B cell (primary cell): ENCODE results near the gene C6orf89. TPM values are rescaled to one million over a fixed set of nuclear protein-coding genes. Genes with fewer than 3 reads are reported as not detected.

ENCODE experiments used
- ATAC-seq: fragments of 200-7000 bp; cut with Tn5 transposase; one replicate; pipeline ENCODE4 v1.10.0; 2021; ENCODE audit warnings: low read depth, mild to moderate bottlenecking, moderate number of reproducible peaks, moderate library complexity
- CTCF ChIA-PET: fragments of 350-600 bp; sonication (Branson Sonifier 250); formaldehyde crosslinking; loops from one replicate; lab custom pipeline; 2021; ENCODE audit warnings: antibody characterized with exemption, inconsistent platforms; lab: Charles Lee
- POLR2A ChIA-PET: fragments of 350-600 bp; sonication (Branson Sonifier 250); formaldehyde crosslinking; loops from one replicate; lab custom pipeline; 2021; ENCODE audit warnings: antibody characterized with exemption; lab: Charles Lee
- DNase-seq: peaks from one replicate; pipeline ENCODE4 v3.0.0; 2013
- H2AFZ ChIP-seq: 2 replicates; pipeline ENCODE4 v1.6.1; 2012; ENCODE audit warnings: mild to moderate bottlenecking, low read depth, low read length; ENCODE audit not compliant: insufficient read depth, poor library complexity, severe bottlenecking
- H3K27ac ChIP-seq, 2 donors: 1 replicate in 1 of 2; 2 replicates in 1 of 2; pipeline ENCODE4 v1.5.1; 2012 to 2013; ENCODE audit warnings: low read length in 2 of 2, mild to moderate bottlenecking in 2 of 2, moderate library complexity in 1 of 2
- H3K27me3 ChIP-seq, 4 experiments: fragments of 200-600 bp in 1 of 4; sonication (generic) in 1 of 4; replicated peaks in 1 of 4; 1 replicate in 2 of 4; 2 replicates in 2 of 4; pipeline versions ENCODE4 v1.6.1 to v1.7.0; 2013 to 2016; ENCODE audit warnings: low read length in 3 of 4, mild to moderate bottlenecking in 2 of 4, mixed read lengths in 1 of 4, moderate library complexity in 1 of 4; ENCODE audit not compliant: insufficient read depth in 4 of 4, control insufficient read depth in 3 of 4; ENCODE audit errors: control extremely low read depth in 1 of 4
- H3K36me3 ChIP-seq, 2 experiments: replicated peaks in 1 of 2; 1 replicate in 1 of 2; 2 replicates in 1 of 2; pipeline versions ENCODE4 v1.6.1 to v1.7.1; 2013; ENCODE audit warnings: low read length in 1 of 2; ENCODE audit not compliant: insufficient read depth in 2 of 2, control insufficient read depth in 1 of 2; ENCODE audit errors: control extremely low read depth in 1 of 2, extremely low read depth in 1 of 2
- H3K4me1 ChIP-seq, 2 donors: fragments of 200-600 bp in 1 of 2; sonication (generic) in 1 of 2; 1 replicate in 1 of 2; 2 replicates in 1 of 2; pipeline versions ENCODE4 v1.5.1 to v1.6.1; 2013 to 2017; ENCODE audit warnings: low read length in 2 of 2; ENCODE audit not compliant: control insufficient read depth in 2 of 2, insufficient read depth in 2 of 2
- H3K4me2 ChIP-seq: replicated peaks from 2 replicates; pipeline ENCODE3; 2012; ENCODE audit warnings: mild to moderate bottlenecking, low read depth, low read length; ENCODE audit not compliant: poor library complexity, severe bottlenecking
- H3K4me3 ChIP-seq, 5 experiments: fragments of 200-600 bp in 1 of 5; sonication (generic) in 1 of 5; 1 replicate in 3 of 5; 2 replicates in 2 of 5; pipeline versions ENCODE4 v1.5.1 to v1.7.0; 2011 to 2016; ENCODE audit warnings: low read length in 4 of 5, mild to moderate bottlenecking in 4 of 5, low read depth in 2 of 5, control low read depth in 1 of 5, moderate library complexity in 1 of 5; ENCODE audit not compliant: insufficient read depth in 1 of 5; ENCODE audit errors: control extremely low read depth in 1 of 5, extremely low read depth in 1 of 5
- H3K79me2 ChIP-seq: fragments of 200-600 bp; sonication (generic); one replicate; pipeline ENCODE4 v1.6.0; 2016; ENCODE audit warnings: low read length; ENCODE audit not compliant: control insufficient read depth, insufficient read depth
- H3K9ac ChIP-seq: fragments of 200-600 bp; sonication (generic); 2 replicates; pipeline ENCODE4 v1.6.1; 2017; ENCODE audit warnings: mild to moderate bottlenecking, low read length, moderate library complexity
- H3K9me3 ChIP-seq, 3 donors: one replicate each; pipeline versions ENCODE4 v1.6.1 to v1.7.1; 2013; ENCODE audit warnings: low read length in 2 of 3; ENCODE audit not compliant: control insufficient read depth in 2 of 3, insufficient read depth in 1 of 3; ENCODE audit errors: control extremely low read depth in 1 of 3
- H4K20me1 ChIP-seq: 2 replicates; pipeline ENCODE4 v1.6.0; 2012; ENCODE audit warnings: mild to moderate bottlenecking, low read length; ENCODE audit not compliant: insufficient read depth, control insufficient read depth, poor library complexity, severe bottlenecking
- H3K27ac Mint-ChIP-seq: one replicate; pipeline ENCODE4 v1.8.0; 2021; ENCODE audit warnings: mixed read lengths
- H3K27me3 Mint-ChIP-seq: one replicate; pipeline ENCODE4 v1.8.0; 2021; ENCODE audit warnings: mixed read lengths
- H3K4me1 Mint-ChIP-seq: one replicate; pipeline ENCODE4 v1.8.0; 2021; ENCODE audit warnings: mixed read lengths
- H3K4me3 Mint-ChIP-seq: one replicate; pipeline ENCODE4 v1.8.0; 2021; ENCODE audit warnings: mixed read lengths
- H3K9me3 Mint-ChIP-seq: one replicate; pipeline ENCODE4 v1.8.0; 2022; ENCODE audit warnings: mixed read lengths; ENCODE audit not compliant: insufficient read depth
- EZH2 ChIP-seq: IDR thresholded peaks from 2 replicates; pipeline ENCODE4 v1.6.1; 2012; ENCODE audit warnings: borderline replicate concordance, low read depth, mild to moderate bottlenecking, moderate library complexity, low read length; ENCODE audit not compliant: insufficient read depth, poor library complexity, severe bottlenecking
- WGBS: methylation state at CpG from one replicate; pipeline ENCODE4 v1.1.5; 2013; ENCODE audit warnings: missing lambda C conversion rate; ENCODE audit not compliant: insufficient coverage; 5-methylcytosine and 5-hydroxymethylcytosine counted together
- intact Hi-C: fragments of 100-400 bp; cut with micrococcal nuclease; formaldehyde crosslinking; loops from one replicate; pipeline ENCODE4 v1.10.0; 2022
- polyA plus RNA-seq: library from polyadenylated mRNA; depleted of rRNA; stranded (reverse); fragments of >200 nt; gene quantifications from 2 replicates; pipeline ENCODE4 v1.2.3, GENCODE V29; 2012
- total RNA-seq, 2 donors: library from RNA; stranded (reverse); fragments of 120-200 nt in 1 of 2; gene quantifications; 1 replicate in 1 of 2; 2 replicates in 1 of 2; pipeline versions ENCODE4 v1.2.3 to v1.2.4, GENCODE V29; 2013 to 2022
- TF ChIP-seq, protein P1 (sequence below): fragments of 200-600 bp; IDR thresholded peaks from one replicate; pipeline ENCODE4 v1.8.0; 2022; ENCODE audit warnings: antibody characterized with exemption, mild to moderate bottlenecking

C6orf89 gene
- total and polyA plus RNA-seq, 2 donors (not counting 1 experiment from before 2014, with no cell fraction given): 13.0 to 35.3 TPM

GRCh38 chr6:36967301-36967700 lies 81.5 kb downstream of the C6orf89 start:
- Histone ChIP-seq H3K9me3 (no peaks in the 10 kb centered on the region), H4K20me1 (no peaks in the 10 kb centered on the region), H3K36me3 (peaks cover 0 to 55% of the 10 kb centered on the region in 2 experiments), H3K4me2 (no peak overlapping the region), H3K4me1 (peaks cover 22 to 28% of the 10 kb centered on the region in 2 donors), H3K9ac (no peak overlapping the region), H3K27ac (no peak overlapping the region), H3K27me3 (no peaks in the 10 kb centered on the region), H3K79me2 (no peaks in the 10 kb centered on the region), H3K4me3 (no peak overlapping the region), H2AFZ (no peak overlapping the region)
- TF ChIP-seq EZH2: no peak
- TF ChIP-seq, protein P1, sequence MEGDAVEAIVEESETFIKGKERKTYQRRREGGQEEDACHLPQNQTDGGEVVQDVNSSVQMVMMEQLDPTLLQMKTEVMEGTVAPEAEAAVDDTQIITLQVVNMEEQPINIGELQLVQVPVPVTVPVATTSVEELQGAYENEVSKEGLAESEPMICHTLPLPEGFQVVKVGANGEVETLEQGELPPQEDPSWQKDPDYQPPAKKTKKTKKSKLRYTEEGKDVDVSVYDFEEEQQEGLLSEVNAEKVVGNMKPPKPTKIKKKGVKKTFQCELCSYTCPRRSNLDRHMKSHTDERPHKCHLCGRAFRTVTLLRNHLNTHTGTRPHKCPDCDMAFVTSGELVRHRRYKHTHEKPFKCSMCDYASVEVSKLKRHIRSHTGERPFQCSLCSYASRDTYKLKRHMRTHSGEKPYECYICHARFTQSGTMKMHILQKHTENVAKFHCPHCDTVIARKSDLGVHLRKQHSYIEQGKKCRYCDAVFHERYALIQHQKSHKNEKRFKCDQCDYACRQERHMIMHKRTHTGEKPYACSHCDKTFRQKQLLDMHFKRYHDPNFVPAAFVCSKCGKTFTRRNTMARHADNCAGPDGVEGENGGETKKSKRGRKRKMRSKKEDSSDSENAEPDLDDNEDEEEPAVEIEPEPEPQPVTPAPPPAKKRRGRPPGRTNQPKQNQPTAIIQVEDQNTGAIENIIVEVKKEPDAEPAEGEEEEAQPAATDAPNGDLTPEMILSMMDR: no peak
- intact Hi-C loops: no loop called here
- DNase-seq (no peak), ATAC-seq (no peak)
- H3K4me3 Mint-ChIP-seq: no peak overlapping the region
- H3K4me1 Mint-ChIP-seq: peaks cover 28% of the 10 kb centered on the region
- POLR2A ChIA-PET: no interaction called here
- 100% methylated on average over 1 of the region's 3 CpGs for WGBS
- no peaks in the 10 kb centered on the region for H3K27me3 Mint-ChIP-seq
- no peak overlapping the region for H3K27ac Mint-ChIP-seq
- CTCF ChIA-PET: interaction anchor here (1.9 kb wide), 1 partner anchor 201 kb away, joined by 6 read pairs; no protein-coding TSS in a partner anchor
- H3K9me3 Mint-ChIP-seq: no peaks in the 10 kb centered on the region

GRCh38 chr6:36967757-36968156 lies 82.0 kb downstream of the C6orf89 start:
- no peaks in the 10 kb centered on the region for H3K27me3 Mint-ChIP-seq
- H4K20me1 ChIP-seq: no peaks in the 10 kb centered on the region
- H3K4me2 ChIP-seq: no peak overlapping the region
- H2AFZ ChIP-seq: no peak overlapping the region
- 83% methylated on average over 2 of the region's 4 CpGs for WGBS
- H3K4me3 ChIP-seq: no peak overlapping the region
- no peak overlapping the region for H3K9ac ChIP-seq
- no peak overlapping the region for H3K27ac ChIP-seq
- H3K9me3 ChIP-seq: no peaks in the 10 kb centered on the region
- no peak for ATAC-seq
- no peak overlapping the region for H3K4me3 Mint-ChIP-seq
- peaks cover 2 to 59% of the 10 kb centered on the region in 2 experiments for H3K36me3 ChIP-seq
- ChIA-PET CTCF (no interaction called here), POLR2A (no interaction called here)
- H3K9me3 Mint-ChIP-seq: no peaks in the 10 kb centered on the region
- H3K27me3 ChIP-seq: no peaks in the 10 kb centered on the region
- peaks cover 26% of the 10 kb centered on the region for H3K4me1 Mint-ChIP-seq
- DNase-seq: no peak
- no peak overlapping the region for H3K27ac Mint-ChIP-seq
- intact Hi-C loops: no loop called here
- peaks cover 20 to 23% of the 10 kb centered on the region in 2 donors for H3K4me1 ChIP-seq
- H3K79me2 ChIP-seq: no peaks in the 10 kb centered on the region
- TF ChIP-seq, protein P1: no peak
- no peak for TF ChIP-seq EZH2
